GM12891 (cell line): ENCODE results near the gene PAIP2. TPM values are rescaled to one million over a fixed set of nuclear protein-coding genes. Genes with fewer than 3 reads are reported as not detected.

ENCODE experiments used
- DNase-seq: peaks from one replicate; pipeline ENCODE4 v3.0.0; 2011; ENCODE audit warnings: low spot score; ENCODE audit not compliant: insufficient read length
- FAIRE-seq: peaks from 2 replicates; lab custom pipeline; 2011; peaks lifted over from hg19 to GRCh38; lab: Jason Lieb, UNC
- PAX5 ChIP-seq: IDR thresholded peaks from 2 replicates; pipeline ENCODE4 v1.6.1; 2011; ENCODE audit warnings: low read length, moderate library complexity, mild to moderate bottlenecking; ENCODE audit not compliant: insufficient read depth, severe bottlenecking
- POLR2A ChIP-seq: IDR thresholded peaks from 2 replicates; pipeline ENCODE4 v1.6.1; 2011; ENCODE audit warnings: low read depth, low read length, control low read depth
- POLR2AphosphoS5 ChIP-seq: IDR thresholded peaks from 2 replicates; pipeline ENCODE4 v1.6.1; 2011; ENCODE audit warnings: low read depth, low read length, control low read depth
- POU2F2 ChIP-seq: IDR thresholded peaks from 2 replicates; pipeline ENCODE4 v1.6.1; 2011; ENCODE audit warnings: low read depth, mild to moderate bottlenecking, control low read depth, low read length, moderate library complexity
- SPI1 ChIP-seq: IDR thresholded peaks from 2 replicates; pipeline ENCODE4 v1.6.1; 2011; ENCODE audit warnings: low read depth, low read length, control low read depth
- TAF1 ChIP-seq: IDR thresholded peaks from 2 replicates; pipeline ENCODE4 v1.6.1; 2011; ENCODE audit warnings: low read depth, low read length, control low read depth
- polyA plus RNA-seq: library from polyadenylated mRNA; unstranded; fragments of >200 nt; gene quantifications from one replicate; pipeline ENCODE4 v1.2.1, GENCODE V29; 2012; ENCODE audit warnings: low read depth, missing spikeins, inconsistent platforms; ENCODE audit not compliant: missing spikeins

PAIP2 gene
- polyA plus RNA-seq: 128 TPM

GRCh38 chr5:139341689-139342422 lies at the start of gene PAIP2:
PAIP2 (plus strand) TSS chr5:139341854; CDS start chr5:139363785, 21,931 bp downstream.
- TF ChIP-seq PAX5 (no peak), SPI1 (peak; percentile 53), POU2F2 (peak; percentile 26; the same call in 1 of the 2 replicates), POLR2A (peak; percentile 89), POLR2AphosphoS5 (peak; percentile 90), TAF1 (peak; percentile 68; the same call in 1 of the 2 replicates)
- FAIRE-seq (peak; percentile 99), DNase-seq (peak; percentile 82)

GRCh38 chr5:139293202-139293506 lies 48.5 kb upstream of the PAIP2 start:
- TF ChIP-seq POLR2A: no peak
- no peak for TF ChIP-seq PAX5
- TF ChIP-seq POU2F2: no peak
- no peak for TF ChIP-seq TAF1
- no peak for TF ChIP-seq POLR2AphosphoS5
- no peak for TF ChIP-seq SPI1
- no peak for DNase-seq
- FAIRE-seq: no peak

- TF ChIP-seq PAX5: peak; percentile 48
- TF ChIP-seq TAF1: peak; percentile 79
- TF ChIP-seq POLR2AphosphoS5: peak; percentile 96
- no peak; the same call in 1 of the 2 replicates for TF ChIP-seq POU2F2
- TF ChIP-seq POLR2A: peak; percentile 93
- TF ChIP-seq SPI1: no peak
- DNase-seq: peak; percentile 74
- FAIRE-seq: peak; percentile 94
These were observed 47.9 kb upstream of the PAIP2 start, which contains the start of gene MATR3 for GRCh38 chr5:139293507-139294373. MATR3 (plus strand) TSS chr5:139293740; CDS start chr5:139307416, 13,676 bp downstream.

- TF ChIP-seq POLR2AphosphoS5 (no peak), POU2F2 (no peak), POLR2A (peak; percentile 5; the same call in 1 of the 2 replicates), SPI1 (no peak), TAF1 (peak; percentile 37; the same call in 1 of the 2 replicates), PAX5 (no peak)
- FAIRE-seq (peak; percentile 54), DNase-seq (no peak)
These were observed 47.1 kb upstream of the PAIP2 start for GRCh38 chr5:139294374-139295165.

GRCh38 chr5:139295346-139296057 lies 46.2 kb upstream of the PAIP2 start:
- FAIRE-seq (no peak), DNase-seq (no peak)
- TF ChIP-seq SPI1 (no peak), POU2F2 (no peak), PAX5 (no peak), POLR2AphosphoS5 (no peak), TAF1 (no peak), POLR2A (no peak)

- FAIRE-seq (no peak), DNase-seq (no peak)
- TF ChIP-seq PAX5: no peak
- no peak for TF ChIP-seq TAF1
- TF ChIP-seq POLR2A: no peak
- no peak for TF ChIP-seq SPI1
- TF ChIP-seq POLR2AphosphoS5: no peak
- TF ChIP-seq POU2F2: no peak
These were observed 45.5 kb upstream of the PAIP2 start for GRCh38 chr5:139296198-139296597.

GRCh38 chr5:139296862-139297326 lies 44.8 kb upstream of the PAIP2 start:
- TF ChIP-seq POLR2A (no peak), POLR2AphosphoS5 (no peak), SPI1 (no peak), POU2F2 (no peak)
- FAIRE-seq (no peak), DNase-seq (no peak)

- TF ChIP-seq PAX5: no peak
- TF ChIP-seq SPI1: no peak
- no peak for TF ChIP-seq POU2F2
- TF ChIP-seq TAF1: no peak
- no peak for TF ChIP-seq POLR2AphosphoS5
- TF ChIP-seq POLR2A: no peak
- FAIRE-seq (no peak), DNase-seq (no peak)
These were observed 44.1 kb upstream of the PAIP2 start for GRCh38 chr5:139297439-139298133.
